GM18511 (cell line): ENCODE results near the gene CELF4.
A peak's percentile ranks its signal among the peaks of the same experiment; 100 is the strongest.

Experiments used
- ATAC-seq: cut with Tn5 transposase; IDR thresholded peaks from one replicate; pipeline ENCODE4 v1.9.1; 2021; ENCODE audit warnings: mild to moderate bottlenecking, moderate library complexity; ENCODE audit not compliant: unreplicated experiment

The CELF4 gene

GRCh38 chr18:37299471-37300304 is 265.9 kb downstream of the CELF4 start:
- ATAC-seq, result peak; percentile 88

GRCh38 chr18:37298816-37299215 is 266.8 kb downstream of the CELF4 start:
- ATAC-seq, result no peak

- no peak for ATAC-seq
Observed at GRCh38 chr18:37297106-37297505, 268.5 kb downstream of the CELF4 start.

GRCh38 chr18:37294951-37295350 is 270.6 kb downstream of the CELF4 start:
- ATAC-seq, result no peak

- no peak for ATAC-seq
Observed at GRCh38 chr18:37293359-37293758, 272.2 kb downstream of the CELF4 start.

GRCh38 chr18:37289423-37289822 is 276.2 kb downstream of the CELF4 start:
- no peak for ATAC-seq

- ATAC-seq, result no peak
Observed at GRCh38 chr18:37287601-37288000, 278.0 kb downstream of the CELF4 start.

GRCh38 chr18:37286801-37287200 is 278.8 kb downstream of the CELF4 start:
- no peak for ATAC-seq

- ATAC-seq, result no peak
Observed at GRCh38 chr18:37285825-37286224, 279.8 kb downstream of the CELF4 start.

- no peak for ATAC-seq
Observed at GRCh38 chr18:37284260-37284659, 281.3 kb downstream of the CELF4 start.

GRCh38 chr18:37282386-37283037 is 283.1 kb downstream of the CELF4 start:
- no peak for ATAC-seq

- ATAC-seq, result no peak
Observed at GRCh38 chr18:37280701-37281393, 284.8 kb downstream of the CELF4 start.

- ATAC-seq, result no peak
Observed at GRCh38 chr18:37277804-37278203, 287.8 kb downstream of the CELF4 start.

GRCh38 chr18:37276111-37276890 is 289.3 kb downstream of the CELF4 start:
- no peak for ATAC-seq

GRCh38 chr18:37275237-37275741 is 290.3 kb downstream of the CELF4 start:
- ATAC-seq, result no peak

GRCh38 chr18:37274309-37275236 is 291.0 kb downstream of the CELF4 start:
- ATAC-seq, result no peak

GRCh38 chr18:37272841-37273240 is 292.8 kb downstream of the CELF4 start:
- ATAC-seq, result no peak

GRCh38 chr18:37272226-37272625 is 293.4 kb downstream of the CELF4 start:
- ATAC-seq, result no peak

- no peak for ATAC-seq
Observed at GRCh38 chr18:37270666-37271052, 294.9 kb downstream of the CELF4 start.
